ENCODE measurements around the gene CHCHD6.
A peak's percentile ranks its signal among the peaks of the same experiment; 100 is the strongest.

Gene CHCHD6

DNA sequence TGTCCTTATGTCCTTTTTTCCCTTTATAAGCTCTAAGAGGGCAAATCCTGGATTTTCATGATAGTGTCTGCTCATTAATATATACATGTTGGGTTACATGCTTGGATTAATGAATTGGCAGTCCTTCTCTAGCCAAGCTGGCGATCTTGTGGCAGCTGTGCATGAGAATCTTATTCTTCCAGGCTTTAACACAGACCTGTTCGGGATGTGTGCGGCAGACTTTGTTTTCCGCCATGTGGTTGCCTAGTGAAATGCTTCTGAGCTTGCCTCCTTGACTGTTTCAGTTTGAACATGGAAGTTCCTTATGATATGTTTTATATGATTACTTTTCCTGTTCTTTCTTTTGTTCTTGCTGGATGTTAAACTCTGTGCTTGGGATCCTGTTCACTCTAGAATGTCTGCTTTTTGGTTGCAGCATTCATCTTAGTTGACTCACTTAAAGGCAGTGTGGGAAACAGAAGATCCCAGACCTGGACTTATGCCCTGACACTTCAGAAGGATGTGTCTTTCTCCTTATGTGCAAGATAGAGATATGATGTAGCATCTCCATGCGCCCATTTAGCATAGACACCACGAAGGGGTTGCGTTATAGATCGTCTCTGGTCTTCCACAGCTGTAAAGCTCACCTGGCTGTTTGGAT lies 7.2 kb downstream of the CHCHD6 start:
- H3K4me3 ChIP-seq (replicated peaks; ENCODE audit: low read depth, low read length) = no peak overlapping the region
- DNase-seq (ENCODE audit: low read depth) = peak; percentile 20
- TF ChIP-seq, protein P1, sequence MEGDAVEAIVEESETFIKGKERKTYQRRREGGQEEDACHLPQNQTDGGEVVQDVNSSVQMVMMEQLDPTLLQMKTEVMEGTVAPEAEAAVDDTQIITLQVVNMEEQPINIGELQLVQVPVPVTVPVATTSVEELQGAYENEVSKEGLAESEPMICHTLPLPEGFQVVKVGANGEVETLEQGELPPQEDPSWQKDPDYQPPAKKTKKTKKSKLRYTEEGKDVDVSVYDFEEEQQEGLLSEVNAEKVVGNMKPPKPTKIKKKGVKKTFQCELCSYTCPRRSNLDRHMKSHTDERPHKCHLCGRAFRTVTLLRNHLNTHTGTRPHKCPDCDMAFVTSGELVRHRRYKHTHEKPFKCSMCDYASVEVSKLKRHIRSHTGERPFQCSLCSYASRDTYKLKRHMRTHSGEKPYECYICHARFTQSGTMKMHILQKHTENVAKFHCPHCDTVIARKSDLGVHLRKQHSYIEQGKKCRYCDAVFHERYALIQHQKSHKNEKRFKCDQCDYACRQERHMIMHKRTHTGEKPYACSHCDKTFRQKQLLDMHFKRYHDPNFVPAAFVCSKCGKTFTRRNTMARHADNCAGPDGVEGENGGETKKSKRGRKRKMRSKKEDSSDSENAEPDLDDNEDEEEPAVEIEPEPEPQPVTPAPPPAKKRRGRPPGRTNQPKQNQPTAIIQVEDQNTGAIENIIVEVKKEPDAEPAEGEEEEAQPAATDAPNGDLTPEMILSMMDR (IDR thresholded peaks at IDR 0.05; ENCODE audit: low read length, missing control alignments) = no peak

DNA sequence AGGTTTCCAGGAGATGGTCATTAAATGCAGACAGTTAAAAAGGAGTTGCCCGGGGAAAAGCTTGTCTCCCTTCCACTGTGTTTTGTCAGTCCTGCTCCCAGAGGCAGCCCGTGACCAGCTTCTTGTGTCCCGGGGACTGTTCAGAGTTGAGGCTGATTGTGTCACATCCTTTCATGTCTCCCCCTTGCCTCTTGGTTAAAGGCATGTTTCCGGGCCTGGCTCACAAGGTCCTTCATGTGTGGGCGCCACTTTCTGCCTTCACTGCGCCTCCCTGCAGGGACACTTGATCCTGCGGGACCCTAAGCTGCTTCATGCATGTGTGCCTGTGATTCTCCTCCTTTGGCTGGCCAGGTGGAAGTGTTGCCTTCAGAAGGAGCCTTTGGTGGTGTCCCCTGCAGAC lies 9.2 kb downstream of the CHCHD6 start:
- no peak for DNase-seq (ENCODE audit: low read depth)
- TF ChIP-seq, protein P1 (IDR thresholded peaks at IDR 0.05; ENCODE audit: low read length, missing control alignments) = no peak
- no peak overlapping the region for H3K4me3 ChIP-seq (replicated peaks; ENCODE audit: low read depth, low read length)

DNA sequence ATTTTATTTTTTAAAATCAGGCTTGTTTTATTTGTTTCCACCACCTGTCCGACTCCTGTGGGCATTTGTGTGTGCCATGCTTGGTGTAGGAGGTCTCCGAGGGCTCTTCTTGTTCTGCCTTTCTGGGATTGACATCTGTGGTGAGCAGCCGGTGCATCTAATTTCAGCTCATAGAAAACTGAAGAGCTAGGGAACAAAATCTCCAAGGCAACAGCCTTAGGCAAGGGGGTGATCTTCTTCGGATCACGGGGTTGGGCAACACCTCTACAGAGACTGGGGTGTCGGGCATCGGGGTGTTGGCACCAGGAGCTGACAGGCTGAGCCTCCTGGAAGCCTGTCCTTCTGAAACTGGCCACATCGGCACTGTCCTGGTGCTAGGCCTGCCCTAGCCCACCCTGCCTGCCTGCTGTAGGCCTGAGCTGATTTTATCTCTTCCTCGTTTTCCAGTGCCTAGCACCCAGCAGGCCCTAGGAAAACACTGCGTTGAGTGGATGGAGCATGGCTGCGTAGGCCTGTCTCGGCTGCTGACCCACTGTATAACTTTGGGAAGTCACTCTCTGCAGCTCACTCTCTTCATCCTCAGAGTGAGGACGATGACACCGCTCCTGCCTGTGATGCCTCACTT lies 10.3 kb downstream of the CHCHD6 start:
- TF ChIP-seq, protein P1 (IDR thresholded peaks at IDR 0.05; ENCODE audit: low read length, missing control alignments) = no peak
- DNase-seq (ENCODE audit: low read depth) = no peak

DNA sequence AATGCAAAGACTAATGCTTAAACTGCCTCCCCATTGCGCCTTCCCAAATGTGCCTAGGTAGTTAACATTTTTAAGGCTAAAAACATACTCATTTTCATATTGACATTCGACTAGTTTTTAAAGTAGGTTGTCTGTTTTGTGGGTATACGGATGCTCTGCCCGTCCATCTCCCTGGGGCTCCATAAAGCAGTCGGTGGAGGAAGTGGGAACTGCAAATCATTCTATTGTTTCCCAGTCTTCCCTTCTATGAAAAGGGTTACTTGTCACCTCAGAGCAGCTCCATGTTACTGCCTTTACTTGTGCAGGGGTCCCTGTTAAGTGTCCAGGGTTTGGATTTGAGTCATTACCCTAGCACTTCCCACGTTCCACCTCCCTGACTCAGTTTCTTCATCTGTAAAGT lies 10.9 kb downstream of the CHCHD6 start:
- TF ChIP-seq, protein P1 (IDR thresholded peaks at IDR 0.05; ENCODE audit: low read length, missing control alignments) = no peak
- DNase-seq (ENCODE audit: low read depth) = no peak
- H3K4me3 ChIP-seq (replicated peaks; ENCODE audit: low read depth, low read length) = no peak overlapping the region

More for the DNA sequence above, 10.3 kb downstream of the CHCHD6 start:
- no peak overlapping the region for H3K4me3 ChIP-seq (replicated peaks; ENCODE audit: low read depth, low read length)

DNA sequence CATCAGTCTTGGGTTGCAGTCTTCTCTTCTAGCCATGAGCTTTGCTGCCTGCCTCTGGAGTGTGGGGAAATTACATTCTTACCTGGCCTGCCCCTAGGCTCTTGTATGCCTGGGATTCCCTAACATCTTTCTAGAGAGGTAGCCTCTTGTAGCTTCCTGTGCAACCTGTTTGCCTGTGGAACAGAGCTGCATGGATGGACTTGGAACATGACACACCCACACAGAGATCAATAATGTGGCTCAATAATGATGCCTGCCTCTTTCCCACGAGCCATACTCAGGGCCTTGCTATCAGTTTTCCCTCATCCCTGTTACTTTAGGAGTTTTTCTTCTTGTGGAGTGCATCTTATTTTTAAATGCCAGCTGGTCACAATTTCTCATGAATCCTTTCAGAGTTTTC lies 11.4 kb downstream of the CHCHD6 start:
- TF ChIP-seq, protein P1 (IDR thresholded peaks at IDR 0.05; ENCODE audit: low read length, missing control alignments) = no peak
- H3K4me3 ChIP-seq (replicated peaks; ENCODE audit: low read depth, low read length) = no peak overlapping the region
- DNase-seq (ENCODE audit: low read depth) = no peak

DNA sequence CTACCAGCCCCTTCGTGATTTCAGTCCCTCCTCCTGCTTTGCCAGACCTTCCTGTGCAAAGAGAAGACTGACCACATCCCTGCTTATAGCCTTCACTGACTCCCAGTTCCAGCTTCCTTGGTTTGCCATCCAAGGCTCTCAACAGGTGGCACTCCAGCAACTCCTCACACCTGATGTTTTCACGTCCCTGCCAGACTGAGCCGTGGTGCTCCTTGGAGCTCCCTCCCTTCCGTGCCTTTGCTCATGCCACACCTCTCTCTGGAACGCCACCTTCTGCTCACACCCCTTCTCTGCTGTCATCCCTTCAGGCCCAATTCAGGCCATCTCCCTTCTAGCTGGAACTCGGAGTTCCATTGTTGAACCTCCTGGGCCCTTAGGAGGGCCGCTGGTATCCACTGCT lies 12.0 kb downstream of the CHCHD6 start:
- no peak for DNase-seq (ENCODE audit: low read depth)
- TF ChIP-seq, protein P1 (IDR thresholded peaks at IDR 0.05; ENCODE audit: low read length, missing control alignments) = no peak
- H3K4me3 ChIP-seq (replicated peaks; ENCODE audit: low read depth, low read length) = no peak overlapping the region
